Adrenal gland (tissue), 12 donors: ENCODE measurements around the gene OGDH. TPM values are rescaled to one million over a fixed set of nuclear protein-coding genes. Genes with fewer than 3 reads are reported as not detected.

ENCODE experiments used
- DNase-seq, 7 donors: peaks; one replicate each; pipeline ENCODE4 v3.0.0-alpha.2; 2019 to 2020
- H3K27ac ChIP-seq, 5 donors: fragments of 200-600 bp; sonication (generic) in 4 of 5; 1 replicate in 3 of 5; 2 replicates in 2 of 5; pipeline versions ENCODE4 v1.5.1 to v1.8.0; 2016 to 2020; ENCODE audit warnings: mild to moderate bottlenecking in 1 of 5
- H3K27me3 ChIP-seq: fragments of 200-600 bp; 2 replicates; pipeline ENCODE4 v1.8.0; 2021
- H3K36me3 ChIP-seq, 2 donors: fragments of 200-600 bp; replicated peaks in 1 of 2; 1 replicate in 1 of 2; 2 replicates in 1 of 2; pipeline versions ENCODE4 v1.5.1 to v1.8.0; 2018 to 2022
- H3K4me1 ChIP-seq, 2 donors: fragments of 200-600 bp; replicated peaks in 1 of 2; 1 replicate in 1 of 2; 2 replicates in 1 of 2; pipeline versions ENCODE4 v1.5.1 to v1.8.0; 2018 to 2021
- H3K4me3 ChIP-seq, 4 donors: fragments of 200-600 bp; sonication (generic) in 3 of 4; one replicate each; pipeline ENCODE4 v1.5.1; 2016 to 2018
- H3K9me3 ChIP-seq, 3 donors: fragments of 200-600 bp; sonication (generic) in 1 of 3; replicated peaks in 1 of 3; 1 replicate in 2 of 3; 2 replicates in 1 of 3; pipeline versions ENCODE4 v1.5.1 to v1.8.0; 2016 to 2021
- POLR2A ChIP-seq, 2 donors: fragments of 450-650 bp; IDR thresholded peaks; one replicate each; pipeline ENCODE4 v1.6.1; 2017; ENCODE audit warnings: antibody characterized with exemption in 2 of 2, mild to moderate bottlenecking in 2 of 2, moderate library complexity in 1 of 2
- WGBS, 4 donors: extraction: QIAGEN DNeasy Blood & Tissue Kit in 2 of 4; methylation state at CpG; one replicate each; pipeline versions ENCODE4 v1.1.5 to v1.1.7; 2013 to 2017; 5-methylcytosine and 5-hydroxymethylcytosine counted together
- intact Hi-C, 2 donors: fragments of 100-400 bp; cut with DNase I; formaldehyde crosslinking; loops; one replicate each; pipeline versions ENCODE4 v1.14.1 to v1.15.0; 2022 to 2023
- polyA plus RNA-seq, 3 donors: library from polyadenylated mRNA; stranded (reverse); fragments of 200-250 nt in 2 of 3; fragments of 350-450 nt in 1 of 3; fragmentation: Illumina TruSeq in 1 of 3; extraction: RNeasy Lipid Tissue Mini Kit (QIAGEN cat#74804) in 1 of 3; gene quantifications; one replicate each; pipeline ENCODE4 v1.2.3, GENCODE V29; 2013 to 2014
- total RNA-seq, 9 donors: library from RNA; depleted of rRNA in 4 of 9; stranded (reverse); fragments of >200 nt in 4 of 9; fragments of 120-200 nt in 1 of 9; fragmentation: NEBNext Ultra II Directional in 1 of 9; extraction: Animal tissue kit (Norgen Biotek cat#: 25700) in 1 of 9; gene quantifications; one replicate each; pipeline versions ENCODE4 v1.1.0 to v1.2.4, GENCODE V29; 2013 to 2023
- TF ChIP-seq, protein P1 (sequence below), 6 experiments: fragments of 450-650 bp in 4 of 6; fragments of 200-600 bp in 2 of 6; sonication (generic) in 1 of 6; IDR thresholded peaks; 1 replicate in 5 of 6; 2 replicates in 1 of 6; pipeline versions ENCODE4 v1.5.1 to v1.8.0; 2016 to 2021; ENCODE audit warnings: antibody characterized with exemption in 6 of 6, mild to moderate bottlenecking in 2 of 6, moderate library complexity in 1 of 6
- donor health status: healthy with polysubstance abuse.
- donor health status: Bipolar disorder and iron deficiency.
- donor health status: DM: yes; HTN: yes; CAD: no.
- donor health status: DM: no; HTN: no; CAD: no.
- donor health status: DM: no; HTN: no; CAD: no.
- donor health status: DM: yes; HTN: yes; CAD: no.

The OGDH gene
- total and polyA plus RNA-seq, 12 donors = 46.0 to 284 (median 144) TPM

DNA sequence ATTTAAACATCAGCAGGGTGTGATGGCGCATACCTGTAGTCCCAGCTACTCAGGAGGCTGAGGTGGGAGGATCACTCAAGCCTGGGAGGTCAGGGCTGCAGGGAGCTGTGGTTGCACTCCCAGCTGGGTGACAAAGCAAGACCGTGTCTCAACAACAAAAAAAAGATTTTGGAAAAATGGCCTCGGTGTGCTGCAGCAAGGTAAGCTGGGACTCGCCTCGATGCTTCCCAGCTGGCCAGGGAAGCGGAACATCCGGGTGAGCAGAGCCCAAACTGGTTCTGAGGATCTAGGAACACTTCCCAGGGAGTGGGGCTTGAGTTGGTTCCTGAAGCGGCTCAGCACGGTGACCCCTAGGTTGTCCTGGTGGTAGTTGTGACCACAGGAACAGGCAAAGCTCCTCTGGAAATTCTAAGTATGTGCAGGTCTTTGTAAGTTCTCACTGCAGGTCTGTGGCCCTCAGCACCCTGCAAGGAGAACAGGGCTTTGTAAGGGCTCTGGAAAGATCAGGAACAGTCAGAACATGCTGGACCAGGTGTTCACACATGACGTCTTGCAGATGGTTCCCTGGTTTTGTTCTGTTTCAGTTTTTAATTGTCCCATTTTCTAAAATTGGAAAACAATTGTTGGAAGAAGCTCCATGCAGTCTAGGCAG lies 103.6 kb downstream of the OGDH start:
- Histone ChIP-seq H3K36me3 (peaks cover 0 to 14% of the 10 kb centered on the region in 2 donors), H3K27ac (no peak overlapping the region), H3K9me3 (no peaks in the 10 kb centered on the region), H3K4me3 (no peak overlapping the region), H3K4me1 (no peaks in the 10 kb centered on the region), H3K27me3 (no peaks in the 10 kb centered on the region)
- TF ChIP-seq, protein P1, sequence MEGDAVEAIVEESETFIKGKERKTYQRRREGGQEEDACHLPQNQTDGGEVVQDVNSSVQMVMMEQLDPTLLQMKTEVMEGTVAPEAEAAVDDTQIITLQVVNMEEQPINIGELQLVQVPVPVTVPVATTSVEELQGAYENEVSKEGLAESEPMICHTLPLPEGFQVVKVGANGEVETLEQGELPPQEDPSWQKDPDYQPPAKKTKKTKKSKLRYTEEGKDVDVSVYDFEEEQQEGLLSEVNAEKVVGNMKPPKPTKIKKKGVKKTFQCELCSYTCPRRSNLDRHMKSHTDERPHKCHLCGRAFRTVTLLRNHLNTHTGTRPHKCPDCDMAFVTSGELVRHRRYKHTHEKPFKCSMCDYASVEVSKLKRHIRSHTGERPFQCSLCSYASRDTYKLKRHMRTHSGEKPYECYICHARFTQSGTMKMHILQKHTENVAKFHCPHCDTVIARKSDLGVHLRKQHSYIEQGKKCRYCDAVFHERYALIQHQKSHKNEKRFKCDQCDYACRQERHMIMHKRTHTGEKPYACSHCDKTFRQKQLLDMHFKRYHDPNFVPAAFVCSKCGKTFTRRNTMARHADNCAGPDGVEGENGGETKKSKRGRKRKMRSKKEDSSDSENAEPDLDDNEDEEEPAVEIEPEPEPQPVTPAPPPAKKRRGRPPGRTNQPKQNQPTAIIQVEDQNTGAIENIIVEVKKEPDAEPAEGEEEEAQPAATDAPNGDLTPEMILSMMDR (IDR thresholded peaks at IDR 0.05) = no peak
- no peak for TF ChIP-seq POLR2A (IDR thresholded peaks at IDR 0.05)
- DNase-seq = no peak
- intact Hi-C loops = no loop called here
- WGBS, 4 donors = 88 to 95% (median 94%) methylated on average over 9 to 10 of the region's 10 CpGs

DNA sequence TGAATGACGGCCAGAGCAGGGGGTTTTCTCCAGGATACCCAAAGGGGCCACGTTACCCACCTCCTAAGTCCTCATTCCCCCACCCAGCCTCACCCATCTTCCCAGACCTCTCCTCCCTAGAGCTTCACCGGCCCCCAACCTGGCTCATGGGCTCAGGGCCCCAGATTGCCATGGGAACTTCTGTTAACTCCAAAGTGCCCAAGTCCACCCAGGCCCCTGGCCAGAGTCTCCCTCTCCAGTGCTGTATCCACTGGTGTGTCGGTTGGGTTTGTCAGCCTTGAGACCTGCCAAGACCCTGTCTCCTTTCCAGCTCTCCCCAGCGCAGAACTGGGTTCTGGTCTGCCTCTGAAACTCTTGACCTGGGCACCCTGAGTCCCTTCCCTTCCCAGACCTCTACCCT lies 105.1 kb downstream of the OGDH start:
- no peaks in the 10 kb centered on the region for H3K4me1 ChIP-seq
- H3K36me3 ChIP-seq = peaks cover 0 to 14% of the 10 kb centered on the region in 2 donors
- no peak overlapping the region for H3K27ac ChIP-seq
- WGBS, 4 donors = 61 to 73% (median 68%) methylated on average over 5 of the region's 5 CpGs
- no peak overlapping the region for H3K4me3 ChIP-seq
- DNase-seq = no peak
- intact Hi-C loops = no loop called here
- H3K27me3 ChIP-seq = no peaks in the 10 kb centered on the region
- TF ChIP-seq, protein P1 (IDR thresholded peaks at IDR 0.05) = no peak
- no peak for TF ChIP-seq POLR2A (IDR thresholded peaks at IDR 0.05)
- H3K9me3 ChIP-seq = no peaks in the 10 kb centered on the region

DNA sequence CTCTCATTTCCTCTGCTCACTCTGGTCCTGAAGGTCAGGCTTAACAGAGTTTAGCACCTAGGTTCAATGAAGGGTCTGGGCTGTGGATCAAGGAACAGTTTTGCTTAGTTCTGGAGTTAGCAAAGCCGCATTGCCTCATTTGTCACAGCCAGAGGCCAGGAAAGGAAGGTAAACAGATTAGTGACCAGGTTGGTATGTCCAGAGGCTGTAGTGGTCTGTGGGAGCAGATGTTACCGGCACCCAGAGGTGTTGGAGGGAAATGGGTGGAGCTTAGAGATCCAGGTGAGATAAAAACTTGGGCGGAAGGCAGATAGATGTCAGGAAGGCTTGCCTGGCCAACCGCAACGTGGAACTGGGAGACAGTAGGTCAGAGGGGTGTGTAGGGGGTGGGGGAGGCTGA lies 105.6 kb downstream of the OGDH start:
- no peak overlapping the region for H3K27ac ChIP-seq
- H3K9me3 ChIP-seq = no peaks in the 10 kb centered on the region
- 50 to 67% (median 56%) methylated on average over 5 of the region's 5 CpGs for WGBS, 4 donors
- no peak for TF ChIP-seq POLR2A (IDR thresholded peaks at IDR 0.05)
- TF ChIP-seq, protein P1 (IDR thresholded peaks at IDR 0.05) = no peak
- no peaks in the 10 kb centered on the region for H3K4me1 ChIP-seq
- H3K27me3 ChIP-seq = no peaks in the 10 kb centered on the region
- H3K4me3 ChIP-seq = no peak overlapping the region
- peaks cover 0 to 14% of the 10 kb centered on the region in 2 donors for H3K36me3 ChIP-seq
- intact Hi-C loops = no loop called here
- DNase-seq = no peak

DNA sequence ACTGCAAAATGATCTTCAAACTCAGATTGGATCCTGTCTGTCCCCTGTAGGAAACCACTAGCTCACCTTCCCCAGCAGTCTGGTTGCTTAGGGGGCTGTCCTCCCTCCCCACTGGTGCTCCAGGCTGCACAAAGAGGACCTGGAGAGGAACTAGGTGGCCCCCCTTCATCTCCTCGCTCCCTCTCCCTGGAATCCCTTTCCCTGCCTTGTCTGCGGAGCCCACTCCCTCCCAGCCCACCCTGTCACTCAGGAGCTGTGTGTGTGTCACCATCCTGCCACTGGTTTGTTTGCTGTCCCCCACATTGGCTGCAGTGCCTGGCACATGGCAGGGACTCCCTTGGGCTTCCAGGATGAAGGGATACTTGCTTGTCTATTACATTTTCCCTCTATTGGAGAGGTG lies 106.7 kb downstream of the OGDH start:
- no peak overlapping the region for H3K4me3 ChIP-seq
- H3K27ac ChIP-seq = no peak overlapping the region
- H3K36me3 ChIP-seq = peaks cover 0 to 4% of the 10 kb centered on the region in 2 donors
- intact Hi-C loops = no loop called here
- no peak for TF ChIP-seq POLR2A (IDR thresholded peaks at IDR 0.05)
- TF ChIP-seq, protein P1 (IDR thresholded peaks at IDR 0.05) = no peak
- H3K27me3 ChIP-seq = no peaks in the 10 kb centered on the region
- peaks cover 0 to 5% of the 10 kb centered on the region in 2 donors for H3K4me1 ChIP-seq
- WGBS, 4 donors = 81 to 97% (median 91%) methylated on average over 2 of the region's 2 CpGs
- no peak for DNase-seq
- H3K9me3 ChIP-seq = no peaks in the 10 kb centered on the region
